Skeletal muscle tissue (tissue), 4 donors: ENCODE results near the gene CEBPG. TPM values are rescaled to one million over a fixed set of nuclear protein-coding genes. Genes with fewer than 3 reads are reported as not detected.

Source experiments
- H3K27ac ChIP-seq: one replicate; pipeline ENCODE4 v1.7.0; 2013; ENCODE audit warnings: mild to moderate bottlenecking, low read depth, low read length, inconsistent platforms
- H3K27me3 ChIP-seq, 3 donors: one replicate each; pipeline ENCODE4 v1.7.0; 2013; ENCODE audit warnings: low read length in 3 of 3; ENCODE audit not compliant: control insufficient read depth in 3 of 3, insufficient read depth in 3 of 3
- H3K36me3 ChIP-seq, 3 donors: one replicate each; pipeline ENCODE4 v1.7.0; 2013; ENCODE audit warnings: low read length in 3 of 3; ENCODE audit not compliant: control insufficient read depth in 3 of 3, insufficient read depth in 3 of 3
- H3K4me1 ChIP-seq, 3 donors: one replicate each; pipeline ENCODE4 v1.7.0; 2013; ENCODE audit warnings: low read length in 3 of 3, mild to moderate bottlenecking in 3 of 3; ENCODE audit not compliant: control insufficient read depth in 3 of 3, insufficient read depth in 3 of 3
- H3K4me3 ChIP-seq, 3 donors: one replicate each; pipeline ENCODE4 v1.7.0; 2013; ENCODE audit warnings: low read length in 3 of 3
- H3K9ac ChIP-seq, 3 donors: one replicate each; pipeline ENCODE4 v1.7.0; 2013; ENCODE audit warnings: low read length in 3 of 3, mild to moderate bottlenecking in 3 of 3, moderate library complexity in 2 of 3, low read depth in 1 of 3
- H3K9me3 ChIP-seq, 3 donors: one replicate each; pipeline ENCODE4 v1.7.0; 2013; ENCODE audit warnings: low read length in 3 of 3; ENCODE audit not compliant: control insufficient read depth in 3 of 3
- total RNA-seq: library from RNA; depleted of rRNA; stranded (reverse); fragments of >200 nt; gene quantifications from one replicate; pipeline ENCODE4 v1.2.3, GENCODE V29; 2014
- donor health status: Osteomylitis.

Gene CEBPG
- total RNA-seq, 1 donor from 2014 or later = 14.1 TPM

- H3K9me3 ChIP-seq = no peaks in the 10 kb centered on the region
- H3K36me3 ChIP-seq = no peaks in the 10 kb centered on the region
- no peak overlapping the region for H3K27ac ChIP-seq
- H3K27me3 ChIP-seq = no peaks in the 10 kb centered on the region
- H3K4me1 ChIP-seq = peaks cover 0 to 15% (median 3%) of the 10 kb centered on the region in 3 donors
- H3K9ac ChIP-seq = no peak overlapping the region
- H3K4me3 ChIP-seq = no peak overlapping the region
Measured at GRCh38 chr19:33349319-33350289, 23.9 kb upstream of the CEBPG start.

GRCh38 chr19:33350538-33351309, 22.8 kb upstream of the CEBPG start:
- Histone ChIP-seq H3K4me3 (no peak overlapping the region), H3K9ac (no peak overlapping the region), H3K4me1 (peaks cover 0 to 15% (median 3%) of the 10 kb centered on the region in 3 donors), H3K36me3 (no peaks in the 10 kb centered on the region), H3K27me3 (no peaks in the 10 kb centered on the region), H3K9me3 (no peaks in the 10 kb centered on the region), H3K27ac (no peak overlapping the region)

- peaks cover 0 to 3% (median 3%) of the 10 kb centered on the region in 3 donors for H3K4me1 ChIP-seq
- no peaks in the 10 kb centered on the region for H3K9me3 ChIP-seq
- no peaks in the 10 kb centered on the region for H3K36me3 ChIP-seq
- H3K27me3 ChIP-seq = no peaks in the 10 kb centered on the region
- no peak overlapping the region for H3K4me3 ChIP-seq
- no peak overlapping the region for H3K27ac ChIP-seq
- no peak overlapping the region for H3K9ac ChIP-seq
Measured at GRCh38 chr19:33355535-33355934, 18.0 kb upstream of the CEBPG start.

GRCh38 chr19:33357556-33357955, 16.0 kb upstream of the CEBPG start:
- Histone ChIP-seq H3K9me3 (no peaks in the 10 kb centered on the region), H3K36me3 (no peaks in the 10 kb centered on the region), H3K9ac (no peak overlapping the region), H3K4me3 (no peak overlapping the region), H3K27ac (no peak overlapping the region), H3K27me3 (no peaks in the 10 kb centered on the region), H3K4me1 (no peaks in the 10 kb centered on the region)

- Histone ChIP-seq H3K27ac (no peak overlapping the region), H3K9ac (no peak overlapping the region), H3K36me3 (no peaks in the 10 kb centered on the region), H3K27me3 (no peaks in the 10 kb centered on the region), H3K4me1 (no peaks in the 10 kb centered on the region), H3K9me3 (no peaks in the 10 kb centered on the region), H3K4me3 (no peak overlapping the region)
Measured at GRCh38 chr19:33358408-33358807, 15.1 kb upstream of the CEBPG start.

GRCh38 chr19:33359581-33359980, 13.9 kb upstream of the CEBPG start:
- H3K4me1 ChIP-seq = no peaks in the 10 kb centered on the region
- no peak overlapping the region for H3K27ac ChIP-seq
- no peaks in the 10 kb centered on the region for H3K27me3 ChIP-seq

GRCh38 chr19:33362508-33363228, 10.8 kb upstream of the CEBPG start:
- no peak overlapping the region for H3K9ac ChIP-seq
- no peaks in the 10 kb centered on the region for H3K27me3 ChIP-seq
- no peaks in the 10 kb centered on the region for H3K36me3 ChIP-seq
- no peak overlapping the region for H3K4me3 ChIP-seq
- H3K9me3 ChIP-seq = no peaks in the 10 kb centered on the region
- H3K4me1 ChIP-seq = no peaks in the 10 kb centered on the region
- no peak overlapping the region for H3K27ac ChIP-seq

More at GRCh38 chr19:33359581-33359980, 13.9 kb upstream of the CEBPG start:
- H3K9me3 ChIP-seq = no peaks in the 10 kb centered on the region
- no peak overlapping the region for H3K9ac ChIP-seq
- no peaks in the 10 kb centered on the region for H3K36me3 ChIP-seq
- no peak overlapping the region for H3K4me3 ChIP-seq

GRCh38 chr19:33363476-33363875, 10.0 kb upstream of the CEBPG start:
- Histone ChIP-seq H3K9ac (no peak overlapping the region), H3K27me3 (no peaks in the 10 kb centered on the region), H3K4me1 (no peaks in the 10 kb centered on the region), H3K36me3 (no peaks in the 10 kb centered on the region), H3K9me3 (no peaks in the 10 kb centered on the region), H3K4me3 (no peak overlapping the region), H3K27ac (no peak overlapping the region)

GRCh38 chr19:33365691-33366090, 7.8 kb upstream of the CEBPG start:
- Histone ChIP-seq H3K9ac (no peak overlapping the region), H3K4me1 (no peaks in the 10 kb centered on the region), H3K27ac (no peak overlapping the region), H3K4me3 (no peak overlapping the region), H3K27me3 (no peaks in the 10 kb centered on the region), H3K9me3 (no peaks in the 10 kb centered on the region), H3K36me3 (no peaks in the 10 kb centered on the region)
